CD4-positive, alpha-beta T cell (primary cell): ENCODE results near the gene FSTL4. TPM values are rescaled to one million over a fixed set of nuclear protein-coding genes. Genes with fewer than 3 reads are reported as not detected.

ENCODE experiments used
- ATAC-seq: fragments of 200-7000 bp; cut with Tn5 transposase; one replicate; pipeline ENCODE4 v1.10.0; 2022; ENCODE audit warnings: mild to moderate bottlenecking; ENCODE audit not compliant: poor library complexity
- CTCF ChIA-PET: fragments of 350-600 bp; sonication (Branson Sonifier 250); formaldehyde crosslinking; loops from one replicate; lab custom pipeline; 2021; ENCODE audit warnings: antibody characterized with exemption, inconsistent platforms; lab: Charles Lee
- POLR2A ChIA-PET: fragments of 350-600 bp; sonication (Branson Sonifier 250); formaldehyde crosslinking; loops from one replicate; lab custom pipeline; 2021; ENCODE audit warnings: antibody characterized with exemption, inconsistent platforms; lab: Charles Lee
- DNase-seq, 14 experiments: peaks; one replicate each; pipeline ENCODE4 v3.0.0-alpha.2; 2013 to 2020; ENCODE audit warnings: mixed read lengths in 2 of 14
- H3K27ac ChIP-seq, 2 donors: one replicate each; pipeline versions ENCODE4 v1.5.1 to v1.7.0; 2013; ENCODE audit warnings: low read length in 2 of 2, low read depth in 1 of 2, mild to moderate bottlenecking in 1 of 2
- H3K27me3 ChIP-seq, 2 experiments: 1 replicate in 1 of 2; 2 replicates in 1 of 2; pipeline versions ENCODE4 v1.6.1 to v1.7.0; 2013; ENCODE audit warnings: low read length in 2 of 2, control low read depth in 1 of 2, mild to moderate bottlenecking in 1 of 2, moderate library complexity in 1 of 2; ENCODE audit not compliant: insufficient read depth in 2 of 2, control insufficient read depth in 1 of 2
- H3K36me3 ChIP-seq: one replicate; pipeline ENCODE4 v1.6.1; 2013; ENCODE audit warnings: low read length, control low read depth; ENCODE audit not compliant: insufficient read depth
- H3K4me1 ChIP-seq: one replicate; pipeline ENCODE4 v1.6.1; 2013; ENCODE audit warnings: low read length, control low read depth; ENCODE audit not compliant: insufficient read depth
- H3K4me3 ChIP-seq: one replicate; pipeline ENCODE4 v1.5.1; 2013; ENCODE audit warnings: mild to moderate bottlenecking, low read length, moderate library complexity
- H3K9me3 ChIP-seq, 2 experiments: 1 replicate in 1 of 2; 2 replicates in 1 of 2; pipeline versions ENCODE4 v1.6.1 to v1.7.0; 2013; ENCODE audit warnings: low read length in 2 of 2, mild to moderate bottlenecking in 2 of 2, control low read depth in 1 of 2, moderate library complexity in 1 of 2; ENCODE audit not compliant: control insufficient read depth in 1 of 2, insufficient read depth in 1 of 2
- H3K27ac Mint-ChIP-seq: one replicate; pipeline ENCODE4 v1.8.0; 2020; ENCODE audit warnings: mixed read lengths
- H3K27me3 Mint-ChIP-seq: one replicate; pipeline ENCODE4 v1.8.0; 2021; ENCODE audit warnings: mixed read lengths
- H3K36me3 Mint-ChIP-seq: one replicate; pipeline ENCODE4 v1.8.0; 2021; ENCODE audit warnings: low read depth, mixed read lengths
- H3K4me1 Mint-ChIP-seq: one replicate; pipeline ENCODE4 v1.8.0; 2021; ENCODE audit warnings: low read depth, mixed read lengths
- H3K4me3 Mint-ChIP-seq: one replicate; pipeline ENCODE4 v1.8.0; 2020; ENCODE audit warnings: mild to moderate bottlenecking, mixed read lengths
- H3K9me3 Mint-ChIP-seq: one replicate; pipeline ENCODE4 v1.8.0; 2020; ENCODE audit warnings: mixed read lengths
- intact Hi-C, 2 experiments: fragments of 100-400 bp; cut with DNase I in 1 of 2; cut with micrococcal nuclease in 1 of 2; formaldehyde crosslinking; loops; one replicate each; pipeline versions ENCODE4 v1.15.1 to v1.9.0; 2023 to 2025; cut with DNase I, micrococcal nuclease
- total RNA-seq, 174 experiments: library from RNA in 2 of 174; stranded (reverse) in 2 of 174; gene quantifications; one replicate each; pipeline ENCODE4 v1.2.3 and lab custom pipeline; 2021 to 2026
- TF ChIP-seq, protein P1 (sequence below): fragments of 200-600 bp; IDR thresholded peaks from one replicate; pipeline ENCODE4 v1.8.0; 2022; ENCODE audit warnings: antibody characterized with exemption, mild to moderate bottlenecking

The FSTL4 gene
- total RNA-seq, 2 experiments from 2014 or later = not detected

GRCh38 chr5:133638436-133638835, 26.1 kb upstream of the FSTL4 start:
- peaks cover 47% of the 10 kb centered on the region for H3K27me3 Mint-ChIP-seq
- no peaks in the 10 kb centered on the region for H3K9me3 Mint-ChIP-seq
- ATAC-seq (no peak), DNase-seq (no peak)
- Histone ChIP-seq H3K27ac (no peak overlapping the region), H3K4me1 (no peaks in the 10 kb centered on the region), H3K36me3 (no peaks in the 10 kb centered on the region), H3K27me3 (peaks cover 0 to 3% of the 10 kb centered on the region in 2 experiments), H3K9me3 (no peaks in the 10 kb centered on the region), H3K4me3 (no peak overlapping the region)
- no peaks in the 10 kb centered on the region for H3K36me3 Mint-ChIP-seq
- TF ChIP-seq, protein P1, sequence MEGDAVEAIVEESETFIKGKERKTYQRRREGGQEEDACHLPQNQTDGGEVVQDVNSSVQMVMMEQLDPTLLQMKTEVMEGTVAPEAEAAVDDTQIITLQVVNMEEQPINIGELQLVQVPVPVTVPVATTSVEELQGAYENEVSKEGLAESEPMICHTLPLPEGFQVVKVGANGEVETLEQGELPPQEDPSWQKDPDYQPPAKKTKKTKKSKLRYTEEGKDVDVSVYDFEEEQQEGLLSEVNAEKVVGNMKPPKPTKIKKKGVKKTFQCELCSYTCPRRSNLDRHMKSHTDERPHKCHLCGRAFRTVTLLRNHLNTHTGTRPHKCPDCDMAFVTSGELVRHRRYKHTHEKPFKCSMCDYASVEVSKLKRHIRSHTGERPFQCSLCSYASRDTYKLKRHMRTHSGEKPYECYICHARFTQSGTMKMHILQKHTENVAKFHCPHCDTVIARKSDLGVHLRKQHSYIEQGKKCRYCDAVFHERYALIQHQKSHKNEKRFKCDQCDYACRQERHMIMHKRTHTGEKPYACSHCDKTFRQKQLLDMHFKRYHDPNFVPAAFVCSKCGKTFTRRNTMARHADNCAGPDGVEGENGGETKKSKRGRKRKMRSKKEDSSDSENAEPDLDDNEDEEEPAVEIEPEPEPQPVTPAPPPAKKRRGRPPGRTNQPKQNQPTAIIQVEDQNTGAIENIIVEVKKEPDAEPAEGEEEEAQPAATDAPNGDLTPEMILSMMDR = no peak
- ChIA-PET POLR2A (no interaction called here), CTCF (no interaction called here)
- intact Hi-C loops = no loop called here
- no peak overlapping the region for H3K27ac Mint-ChIP-seq
- H3K4me1 Mint-ChIP-seq = no peaks in the 10 kb centered on the region
- H3K4me3 Mint-ChIP-seq = no peak overlapping the region

DNA sequence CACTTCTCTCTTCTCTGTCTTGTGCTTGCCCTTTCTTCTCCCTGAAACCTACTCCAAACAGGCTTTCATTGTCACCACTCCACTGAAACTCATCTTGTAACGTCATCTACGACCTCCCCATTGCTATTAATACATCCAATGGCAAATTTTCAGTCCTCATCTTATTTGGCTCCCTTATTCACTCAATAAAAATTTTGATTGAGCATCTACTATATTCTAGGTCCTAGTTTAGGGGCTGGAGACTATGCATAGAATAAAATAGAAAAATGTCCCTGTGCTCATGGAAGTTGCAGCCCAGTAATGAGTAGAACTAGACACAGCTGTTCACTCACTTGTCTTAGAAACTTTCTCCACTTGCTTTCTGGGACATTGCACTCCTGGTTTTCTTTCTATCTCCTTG, 24.9 kb upstream of the FSTL4 start:
- DNase-seq = no peak
- Mint-ChIP-seq H3K36me3 (no peaks in the 10 kb centered on the region), H3K27me3 (peaks cover 55% of the 10 kb centered on the region), H3K4me1 (no peaks in the 10 kb centered on the region), H3K9me3 (peaks cover 6% of the 10 kb centered on the region), H3K27ac (no peak overlapping the region), H3K4me3 (no peak overlapping the region)
- intact Hi-C loops = no loop called here
- TF ChIP-seq, protein P1 = no peak
- Histone ChIP-seq H3K36me3 (no peaks in the 10 kb centered on the region), H3K4me1 (no peaks in the 10 kb centered on the region), H3K4me3 (no peak overlapping the region), H3K27me3 (peaks cover 0 to 3% of the 10 kb centered on the region in 2 experiments), H3K27ac (no peak overlapping the region), H3K9me3 (no peaks in the 10 kb centered on the region)
- CTCF ChIA-PET = no interaction called here
- POLR2A ChIA-PET = no interaction called here
- no peak for ATAC-seq

DNA sequence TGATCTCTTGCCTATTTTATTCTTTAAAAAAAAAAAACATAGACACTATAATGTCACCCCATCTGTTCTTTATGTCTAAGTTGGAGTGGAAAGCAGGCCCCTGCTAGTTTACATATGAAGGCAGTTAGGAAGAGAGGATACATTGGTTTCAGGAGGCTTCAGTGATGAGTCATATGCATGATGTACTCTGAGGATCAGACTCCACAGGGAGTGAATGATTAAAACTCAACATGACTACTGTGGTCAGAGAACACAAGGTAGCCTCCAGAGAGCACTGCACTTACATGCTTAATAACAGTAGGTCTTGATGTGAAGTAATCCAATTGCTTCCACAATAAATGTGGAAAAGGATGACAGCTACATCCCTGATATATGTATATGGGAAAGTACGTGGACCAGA, 22.7 kb upstream of the FSTL4 start:
- no peak for ATAC-seq
- Histone ChIP-seq H3K36me3 (no peaks in the 10 kb centered on the region), H3K27ac (no peak overlapping the region), H3K4me1 (no peaks in the 10 kb centered on the region), H3K4me3 (no peak overlapping the region), H3K27me3 (no peaks in the 10 kb centered on the region), H3K9me3 (no peaks in the 10 kb centered on the region)
- intact Hi-C loops = no loop called here
- H3K27me3 Mint-ChIP-seq = peaks cover 54% of the 10 kb centered on the region
- H3K4me3 Mint-ChIP-seq = no peak overlapping the region
- no peaks in the 10 kb centered on the region for H3K4me1 Mint-ChIP-seq
- ChIA-PET CTCF (no interaction called here), POLR2A (no interaction called here)
- no peaks in the 10 kb centered on the region for H3K36me3 Mint-ChIP-seq
- no peak overlapping the region for H3K27ac Mint-ChIP-seq
- peaks cover 6% of the 10 kb centered on the region for H3K9me3 Mint-ChIP-seq
- no peak for DNase-seq
- TF ChIP-seq, protein P1 = no peak
